DND-41 (cell line): ENCODE data around the gene C1QTNF6.

Source experiments
- ATAC-seq: fragments of 200-7000 bp; cut with Tn5 transposase; 3 replicates; pipeline ENCODE4 v1.9.1; 2021; ENCODE audit warnings: low read depth; ENCODE audit not compliant: insufficient read depth
- DNase-seq: peaks from one replicate; pipeline ENCODE4 v3.0.0-alpha.2; 2020
- H2AFZ ChIP-seq: 2 replicates; pipeline ENCODE4 v1.6.0; 2012; ENCODE audit warnings: low read depth, low read length
- H3K27ac ChIP-seq: 2 replicates; pipeline ENCODE4 v1.5.1; 2012; ENCODE audit warnings: low read length, inconsistent platforms
- H3K27me3 ChIP-seq: fragments of 200-600 bp; sonication (generic); 2 replicates; pipeline ENCODE4 v1.6.0; 2012; ENCODE audit warnings: low read length, mild to moderate bottlenecking, inconsistent platforms; ENCODE audit not compliant: insufficient read depth, poor library complexity
- H3K36me3 ChIP-seq: 2 replicates; pipeline ENCODE4 v1.5.1; 2012; ENCODE audit warnings: low read length, inconsistent platforms; ENCODE audit not compliant: insufficient read depth
- H3K4me1 ChIP-seq: 2 replicates; pipeline ENCODE4 v1.5.1; 2012; ENCODE audit warnings: mild to moderate bottlenecking, low read length; ENCODE audit not compliant: insufficient read depth
- H3K4me2 ChIP-seq: 2 replicates; pipeline ENCODE4 v1.6.0; 2012; ENCODE audit warnings: mild to moderate bottlenecking, moderate library complexity, low read length, inconsistent platforms; ENCODE audit not compliant: insufficient read depth
- H3K4me3 ChIP-seq, 2 experiments: fragments of 200-600 bp in 1 of 2; shearing (Covaris generic) in 1 of 2; 2 replicates each; pipeline ENCODE4 v1.5.1; 2012 to 2016; ENCODE audit warnings: inconsistent platforms in 2 of 2, low read length in 2 of 2, mild to moderate bottlenecking in 2 of 2, low read depth in 1 of 2, moderate library complexity in 1 of 2
- H3K79me2 ChIP-seq: 2 replicates; pipeline ENCODE4 v1.6.0; 2012; ENCODE audit warnings: low read length, inconsistent platforms; ENCODE audit not compliant: insufficient read depth
- H3K9ac ChIP-seq: 2 replicates; pipeline ENCODE4 v1.6.0; 2012; ENCODE audit warnings: low read depth, mild to moderate bottlenecking, inconsistent platforms, low read length, moderate library complexity
- H3K9me3 ChIP-seq: 2 replicates; pipeline ENCODE4 v1.5.1; 2012; ENCODE audit warnings: low read length, moderate library complexity, mild to moderate bottlenecking, inconsistent platforms; ENCODE audit not compliant: insufficient read depth, severe bottlenecking
- H4K20me1 ChIP-seq: 2 replicates; pipeline ENCODE4 v1.6.0; 2012; ENCODE audit warnings: low read length; ENCODE audit not compliant: insufficient read depth
- CTCF ChIP-seq: IDR thresholded peaks from 2 replicates; pipeline ENCODE4 v1.5.1; 2012; ENCODE audit warnings: borderline replicate concordance, low read length, moderate library complexity, mild to moderate bottlenecking; ENCODE audit not compliant: poor library complexity, severe bottlenecking; ENCODE audit errors: extremely low read depth
- EZH2 ChIP-seq: IDR thresholded peaks from 3 replicates; pipeline ENCODE4 v1.6.1; 2012; ENCODE audit warnings: borderline replicate concordance, low read depth, mild to moderate bottlenecking, moderate library complexity, low read length, inconsistent platforms; ENCODE audit not compliant: severe bottlenecking

Gene C1QTNF6

GRCh38 chr22:37210041-37210803 is 22.2 kb upstream of the C1QTNF6 start:
- Histone ChIP-seq H4K20me1 (no peaks in the 10 kb centered on the region), H2AFZ (no peak overlapping the region), H3K79me2 (no peaks in the 10 kb centered on the region), H3K9me3 (no peaks in the 10 kb centered on the region), H3K4me1 (no peaks in the 10 kb centered on the region), H3K4me3 (no peak overlapping the region), H3K9ac (no peak overlapping the region), H3K36me3 (no peaks in the 10 kb centered on the region), H3K27me3 (no peaks in the 10 kb centered on the region), H3K27ac (no peak overlapping the region), H3K4me2 (no peak overlapping the region)
- TF ChIP-seq EZH2 (no peak), CTCF (no peak)
- DNase-seq = no peak
- ATAC-seq = no peak

GRCh38 chr22:37209140-37209845 is 21.2 kb upstream of the C1QTNF6 start:
- no peak overlapping the region for H3K27ac ChIP-seq
- H3K4me1 ChIP-seq = no peaks in the 10 kb centered on the region
- ATAC-seq (no peak), DNase-seq (no peak)
- TF ChIP-seq EZH2 (no peak), CTCF (no peak)
- no peak overlapping the region for H2AFZ ChIP-seq
- H3K9me3 ChIP-seq = no peaks in the 10 kb centered on the region
- H3K4me3 ChIP-seq = no peak overlapping the region
- H3K79me2 ChIP-seq = no peaks in the 10 kb centered on the region
- H3K4me2 ChIP-seq = no peak overlapping the region
- H3K9ac ChIP-seq = no peak overlapping the region
- H3K27me3 ChIP-seq = no peaks in the 10 kb centered on the region
- H4K20me1 ChIP-seq = no peaks in the 10 kb centered on the region
- H3K36me3 ChIP-seq = no peaks in the 10 kb centered on the region

GRCh38 chr22:37208401-37209139 is 20.5 kb upstream of the C1QTNF6 start:
- H4K20me1 ChIP-seq = no peaks in the 10 kb centered on the region
- no peaks in the 10 kb centered on the region for H3K79me2 ChIP-seq
- no peak overlapping the region for H3K27ac ChIP-seq
- ATAC-seq = no peak
- H3K4me2 ChIP-seq = no peak overlapping the region
- H3K4me3 ChIP-seq = no peak overlapping the region
- no peak overlapping the region for H3K9ac ChIP-seq
- DNase-seq = no peak
- TF ChIP-seq CTCF (no peak), EZH2 (no peak)
- H3K9me3 ChIP-seq = no peaks in the 10 kb centered on the region
- H2AFZ ChIP-seq = no peak overlapping the region
- H3K4me1 ChIP-seq = no peaks in the 10 kb centered on the region
- H3K27me3 ChIP-seq = no peaks in the 10 kb centered on the region
- H3K36me3 ChIP-seq = no peaks in the 10 kb centered on the region
